Immature natural killer cell (primary cell): ENCODE results near the gene WDR55. TPM values are rescaled to one million over a fixed set of nuclear protein-coding genes. Genes with fewer than 3 reads are reported as not detected.
"Not testable (repeated sequence)": the region's sequence is repeated elsewhere in the genome, so short reads cannot be mapped to it uniquely, and the experiment has no call there.

Experiments used
- DNase-seq, 3 donors: peaks; one replicate each; pipeline ENCODE4 v3.0.0; 2022; ENCODE audit warnings: mixed read lengths in 1 of 3
- H3K27ac Mint-ChIP-seq, 6 donors: one replicate each; pipeline ENCODE4 v1.8.0; 2020; ENCODE audit warnings: mixed read lengths in 6 of 6, mild to moderate bottlenecking in 5 of 6, inconsistent platforms in 4 of 6, moderate library complexity in 3 of 6
- H3K27me3 Mint-ChIP-seq, 3 donors: one replicate each; pipeline ENCODE4 v1.8.0; 2020 to 2021; ENCODE audit warnings: low read depth in 3 of 3, mild to moderate bottlenecking in 3 of 3, mixed read lengths in 3 of 3, moderate library complexity in 3 of 3, inconsistent platforms in 1 of 3
- H3K36me3 Mint-ChIP-seq, 3 donors: one replicate each; pipeline ENCODE4 v1.8.0; 2020; ENCODE audit warnings: mixed read lengths in 3 of 3, inconsistent platforms in 2 of 3, mild to moderate bottlenecking in 2 of 3
- H3K4me1 Mint-ChIP-seq, 2 donors: one replicate each; pipeline ENCODE4 v1.8.0; 2020; ENCODE audit warnings: inconsistent platforms in 2 of 2, mild to moderate bottlenecking in 2 of 2, mixed read lengths in 2 of 2, moderate library complexity in 1 of 2
- H3K4me3 Mint-ChIP-seq, 5 donors: one replicate each; pipeline ENCODE4 v1.8.0; 2020; ENCODE audit warnings: mild to moderate bottlenecking in 5 of 5, mixed read lengths in 5 of 5, inconsistent platforms in 3 of 5, moderate library complexity in 3 of 5
- H3K9me3 Mint-ChIP-seq, 6 donors: one replicate each; pipeline ENCODE4 v1.8.0; 2020; ENCODE audit warnings: mild to moderate bottlenecking in 6 of 6, mixed read lengths in 6 of 6, inconsistent platforms in 4 of 6, moderate library complexity in 3 of 6
- polyA plus RNA-seq, 3 donors: library from polyadenylated mRNA; unstranded; fragments of 300-500 nt; fragmentation: Illumina TruSeq; gene quantifications; one replicate each; pipeline ENCODE4 v1.2.3, GENCODE V29; 2021

The WDR55 gene
- polyA plus RNA-seq, 3 donors from 2014 or later = 11.0 to 20.2 (median 13.6) TPM

DNA sequence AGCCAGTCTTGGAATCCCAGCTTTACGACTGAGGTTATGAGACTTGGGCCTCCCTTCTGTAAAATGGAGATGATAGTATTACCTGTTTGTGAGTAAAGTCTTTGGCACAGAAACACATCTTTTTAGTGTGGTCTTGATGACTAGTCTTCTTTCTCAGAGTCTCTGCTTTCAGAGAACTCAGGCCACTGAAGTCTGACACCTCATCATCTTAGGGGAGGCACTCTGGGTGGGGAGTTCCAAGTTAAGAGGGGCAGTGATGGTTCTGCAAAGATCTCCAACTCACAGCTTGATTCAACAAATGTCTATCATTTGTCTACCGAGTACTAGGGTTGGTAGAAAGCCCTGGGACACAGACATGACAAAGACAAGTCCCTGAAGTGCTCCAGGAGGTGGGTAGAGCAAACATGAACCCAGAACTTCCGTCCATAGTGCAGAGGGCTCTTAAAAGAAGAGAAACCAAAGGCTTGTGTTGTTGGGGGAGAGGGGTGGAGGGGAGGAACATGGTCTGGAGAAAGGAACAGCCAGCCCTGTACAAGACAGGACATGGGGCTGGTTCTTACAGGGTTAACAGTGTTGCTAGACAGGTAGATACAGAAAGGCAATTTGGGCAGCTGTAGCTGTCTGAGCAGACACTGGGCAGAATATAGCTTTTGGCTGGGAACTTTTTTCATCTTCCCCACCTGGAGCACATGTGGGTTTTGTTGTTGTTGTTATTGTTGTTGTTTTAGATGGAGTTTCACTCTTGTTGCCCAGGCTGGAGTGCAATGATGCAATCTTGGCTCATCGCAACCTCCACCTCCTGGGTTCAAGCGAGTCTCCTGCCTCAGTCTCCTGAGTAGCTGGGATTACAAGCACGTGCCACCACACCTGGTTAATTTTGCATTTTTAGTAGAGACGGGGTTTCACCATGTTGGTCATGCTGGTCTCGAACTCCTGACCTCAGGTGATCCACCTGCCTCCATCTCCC, 29.1 kb upstream of the WDR55 start:
- no peak overlapping the region for H3K4me3 Mint-ChIP-seq
- peaks cover 0 to 14% (median 0%) of the 10 kb centered on the region in 3 donors for H3K27me3 Mint-ChIP-seq
- H3K9me3 Mint-ChIP-seq = no peaks in the 10 kb centered on the region
- H3K27ac Mint-ChIP-seq = no peak overlapping the region
- no peaks in the 10 kb centered on the region for H3K36me3 Mint-ChIP-seq
- peaks cover 43 to 52% of the 10 kb centered on the region in 2 donors for H3K4me1 Mint-ChIP-seq
- DNase-seq = no peak

DNA sequence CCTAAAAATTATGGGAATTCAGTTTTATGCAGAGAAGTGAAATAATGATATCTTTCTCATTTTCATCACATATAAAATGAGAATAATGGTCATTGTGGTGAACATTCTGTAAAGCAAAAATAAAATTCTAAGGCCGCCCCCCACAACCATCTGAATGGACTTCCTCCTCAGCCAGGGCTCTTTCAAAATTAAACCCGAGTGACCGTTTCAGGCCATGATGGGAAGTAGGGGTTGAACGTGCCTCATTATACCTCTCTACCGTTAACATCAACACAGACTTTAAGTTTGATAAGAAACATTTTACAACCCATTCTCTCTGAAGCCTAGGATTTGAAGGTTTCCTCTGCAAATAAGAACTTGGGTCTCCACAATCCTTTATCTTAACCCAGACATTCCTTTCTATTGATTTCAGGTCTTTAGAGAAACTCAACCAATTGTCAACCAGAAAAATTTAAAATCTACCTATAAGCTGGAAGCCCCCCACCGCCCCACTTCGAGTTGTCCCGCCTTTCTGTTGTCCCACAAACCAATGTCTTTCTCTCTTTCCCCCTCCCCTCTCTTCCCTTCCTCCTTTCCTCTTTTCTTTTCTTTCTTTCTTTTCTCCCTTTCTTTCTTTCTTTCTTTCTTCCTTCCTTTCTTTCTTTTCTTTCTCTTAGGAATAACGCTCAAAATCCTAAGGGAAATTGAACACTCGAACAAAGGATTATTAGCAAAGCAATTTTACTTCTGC, 27.2 kb upstream of the WDR55 start:
- DNase-seq = no peak
- Mint-ChIP-seq H3K27me3 (peaks cover 0 to 6% (median 0%) of the 10 kb centered on the region in 3 donors), H3K27ac (peak overlapping the region in 5 of 6 donors; percentile 51 to 90 (median 76)), H3K4me3 (peak overlapping the region in 3 of 5 donors; percentile 42 to 92 (median 59)), H3K36me3 (peaks cover 0 to 7% (median 0%) of the 10 kb centered on the region in 3 donors), H3K4me1 (peaks cover 36 to 43% of the 10 kb centered on the region in 2 donors), H3K9me3 (no peaks in the 10 kb centered on the region)

DNA sequence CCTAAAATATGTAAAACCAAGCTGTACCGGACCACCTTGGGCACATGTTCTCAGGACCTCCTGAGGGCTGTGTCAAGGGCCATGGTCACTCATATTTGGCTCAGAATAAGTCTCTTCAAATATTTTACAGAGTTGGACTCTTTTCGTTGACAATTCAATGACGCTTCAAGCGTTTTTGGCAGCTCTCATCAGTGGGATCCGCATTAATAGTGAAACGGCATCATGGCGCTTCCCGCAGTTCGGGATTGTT, 25.9 kb upstream of the WDR55 start:
- not testable (repeated sequence) for H3K36me3 Mint-ChIP-seq, H3K27me3 Mint-ChIP-seq, DNase-seq, H3K9me3 Mint-ChIP-seq
- H3K4me1 Mint-ChIP-seq = peaks cover 26 to 33% of the 10 kb centered on the region in 2 donors
- peak overlapping the region; percentile 87 to 95 (median 89) for H3K4me3 Mint-ChIP-seq
- peak overlapping the region; percentile 83 to 98 (median 96) for H3K27ac Mint-ChIP-seq

DNA sequence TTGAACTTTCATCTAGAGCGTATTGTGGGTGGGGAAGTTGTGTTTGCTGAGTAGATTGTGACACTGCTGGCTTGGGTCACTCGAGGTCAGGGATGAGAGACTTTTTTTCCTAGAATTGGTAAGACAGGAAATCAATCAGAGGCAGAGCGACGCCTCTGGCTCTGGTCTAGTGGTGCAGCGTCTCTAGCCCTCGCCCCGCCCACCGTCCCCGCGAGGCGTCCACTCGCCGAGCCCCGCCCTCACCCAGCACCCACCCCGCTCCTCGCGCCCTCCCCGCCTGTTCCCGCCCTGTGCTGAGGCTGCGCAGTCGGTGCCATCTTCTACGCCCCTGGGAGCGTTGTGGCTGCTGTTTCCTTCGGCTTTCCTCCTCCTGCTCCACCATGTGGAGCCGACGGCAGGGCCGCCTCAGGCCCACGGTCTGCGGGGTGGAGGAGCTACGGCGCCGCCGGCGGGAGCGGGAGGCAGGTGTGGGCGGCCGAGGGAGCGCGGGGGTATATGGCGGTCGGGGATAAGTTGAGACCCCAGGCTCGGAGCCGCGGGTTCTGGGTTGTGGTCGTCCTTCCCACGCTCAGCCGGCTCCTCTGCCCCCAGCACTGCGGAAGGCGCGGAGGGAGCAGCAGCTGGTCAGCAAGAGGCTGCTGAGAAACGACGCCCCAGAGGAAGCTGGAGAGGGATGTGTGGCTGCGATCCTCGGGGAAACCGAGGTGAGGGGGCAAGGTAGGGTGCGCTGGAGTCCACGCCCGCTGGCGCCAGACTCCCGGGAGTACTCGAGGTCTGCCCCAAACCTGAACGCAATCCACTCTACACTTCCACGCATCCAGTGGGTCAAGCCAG, 25.3 kb upstream of the WDR55 start, which contains the start of gene TMCO6:
TSS of gene TMCO6 (plus strand) at position 304 of the 834 bp plus-strand sequence. CDS start at position 381, 77 bp downstream.
- Mint-ChIP-seq H3K4me3 (peak within 1 kb of the TSS; percentile 87 to 95 (median 89)), H3K4me1 (peaks cover 23 to 33% of the 10 kb centered on the region in 2 donors), H3K27ac (peak within 1 kb of the TSS; percentile 83 to 98 (median 96)), H3K27me3 (peaks cover 0 to 4% (median 0%) of the 10 kb centered on the region in 3 donors), H3K9me3 (no peaks in the 10 kb centered on the region), H3K36me3 (peaks cover 0 to 7% (median under 1%) of the 10 kb centered on the region in 3 donors)
- peak; percentile 93 to 95 (median 94) for DNase-seq

DNA sequence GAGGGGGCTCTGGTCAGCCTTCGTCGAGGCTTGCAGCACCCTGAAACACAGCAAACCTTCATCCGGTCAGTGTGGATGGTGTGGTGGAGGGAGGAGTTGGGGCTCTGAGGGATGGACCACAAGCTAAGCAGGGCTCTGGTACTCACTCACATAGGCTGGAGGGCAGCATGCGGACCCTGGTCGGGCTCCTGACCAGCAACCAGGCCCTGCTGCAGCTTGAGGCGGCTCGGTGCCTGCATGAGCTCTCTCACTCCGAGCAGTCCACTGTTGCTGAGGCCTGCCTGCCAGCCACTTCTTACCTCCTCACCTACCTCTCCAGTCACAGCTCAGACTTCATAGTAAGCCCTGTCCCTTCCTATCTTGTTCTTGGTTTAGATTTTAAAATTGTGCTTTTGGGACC, 23.0 kb upstream of the WDR55 start:
- Mint-ChIP-seq H3K27me3 (peaks cover 2 to 4% (median 2%) of the 10 kb centered on the region in 3 donors), H3K9me3 (no peaks in the 10 kb centered on the region), H3K4me1 (peaks cover 33 to 47% of the 10 kb centered on the region in 2 donors), H3K36me3 (peaks cover 0 to 7% (median 7%) of the 10 kb centered on the region in 3 donors), H3K4me3 (no peak overlapping the region), H3K27ac (no peak overlapping the region)
- no peak for DNase-seq

DNA sequence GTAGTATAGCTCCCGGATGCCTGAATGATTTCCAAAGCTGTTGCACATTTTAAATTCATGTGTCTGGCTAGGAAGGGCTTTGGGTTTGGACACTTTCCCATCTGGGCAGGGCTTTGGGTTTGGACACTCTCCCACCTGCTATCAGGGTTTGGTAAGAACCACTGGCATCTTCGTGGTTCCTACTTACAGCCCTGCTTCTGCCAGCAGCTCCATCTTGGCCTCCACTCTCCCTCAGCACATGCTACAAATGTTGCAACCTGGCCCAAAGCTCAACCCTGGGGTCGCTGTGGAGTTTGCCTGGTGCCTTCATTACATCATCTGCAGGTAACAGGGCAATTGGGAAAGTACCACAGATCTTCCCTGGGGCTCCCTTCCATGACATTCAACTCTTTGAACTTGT, 22.0 kb upstream of the WDR55 start:
- Mint-ChIP-seq H3K4me3 (no peak overlapping the region), H3K4me1 (peaks cover 40 to 57% of the 10 kb centered on the region in 2 donors)

DNA sequence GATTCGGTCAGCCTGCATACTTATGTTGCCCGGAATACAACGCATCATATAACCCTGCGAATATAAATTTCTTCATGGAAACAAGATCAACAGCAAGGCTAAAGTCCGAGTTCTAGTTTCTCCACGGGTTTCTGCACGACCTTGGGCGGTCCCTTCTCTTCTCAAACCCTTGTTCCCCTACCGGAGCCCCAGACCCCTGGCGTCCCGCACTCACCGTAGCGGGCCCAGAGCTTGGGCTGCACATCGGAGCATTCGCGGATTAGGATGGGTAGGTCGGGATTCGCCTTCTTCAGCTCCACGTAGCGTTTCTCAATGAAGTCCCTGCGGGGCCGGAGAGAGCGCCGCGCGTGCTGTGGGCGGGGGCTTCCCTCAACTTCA, 17.7 kb upstream of the WDR55 start:
- H3K27ac Mint-ChIP-seq = peak overlapping the region; percentile 99 to 100 (median 100)
- DNase-seq = no peak
- H3K9me3 Mint-ChIP-seq = no peaks in the 10 kb centered on the region
- peaks cover 4 to 20% (median 10%) of the 10 kb centered on the region in 3 donors for H3K27me3 Mint-ChIP-seq
- peaks cover 8 to 20% (median 10%) of the 10 kb centered on the region in 3 donors for H3K36me3 Mint-ChIP-seq
- peaks cover 39 to 51% of the 10 kb centered on the region in 2 donors for H3K4me1 Mint-ChIP-seq
- peak overlapping the region; percentile 99 to 100 (median 100) for H3K4me3 Mint-ChIP-seq

More for the DNA sequence above, 22.0 kb upstream of the WDR55 start:
- no peak for DNase-seq
- Mint-ChIP-seq H3K27ac (peak overlapping the region in 1 of 6 donors; percentile 36), H3K9me3 (no peaks in the 10 kb centered on the region), H3K27me3 (peaks cover 5 to 6% (median 5%) of the 10 kb centered on the region in 3 donors), H3K36me3 (peaks cover 0 to 8% (median 7%) of the 10 kb centered on the region in 3 donors)

DNA sequence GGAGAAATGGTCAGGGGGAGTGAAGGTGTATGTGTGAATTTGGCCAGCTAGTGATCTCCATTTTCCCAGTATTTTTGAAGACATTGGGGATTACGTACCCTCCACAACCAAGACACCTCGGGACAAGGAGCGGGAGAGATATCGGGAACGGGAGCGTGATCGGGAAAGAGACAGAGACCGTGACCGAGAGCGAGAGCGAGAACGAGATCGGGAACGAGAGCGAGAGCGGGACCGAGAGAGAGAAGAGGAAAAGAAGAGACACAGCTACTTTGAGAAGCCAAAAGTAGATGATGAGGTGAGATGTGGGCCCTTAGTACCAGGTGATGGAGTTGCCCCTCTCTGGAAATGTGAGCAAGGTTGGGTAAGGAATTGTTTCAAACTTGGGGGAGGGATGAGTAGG, 5.8 kb upstream of the WDR55 start:
- peak overlapping the region in 2 of 6 donors; percentile 30 to 37 for H3K27ac Mint-ChIP-seq
- no peak for DNase-seq
- H3K27me3 Mint-ChIP-seq = peaks cover 0 to 8% (median 0%) of the 10 kb centered on the region in 3 donors
- H3K9me3 Mint-ChIP-seq = no peaks in the 10 kb centered on the region
- H3K4me1 Mint-ChIP-seq = peaks cover 7 to 8% of the 10 kb centered on the region in 2 donors
- H3K36me3 Mint-ChIP-seq = peaks cover 40 to 78% (median 50%) of the 10 kb centered on the region in 3 donors
- H3K4me3 Mint-ChIP-seq = no peak overlapping the region

DNA sequence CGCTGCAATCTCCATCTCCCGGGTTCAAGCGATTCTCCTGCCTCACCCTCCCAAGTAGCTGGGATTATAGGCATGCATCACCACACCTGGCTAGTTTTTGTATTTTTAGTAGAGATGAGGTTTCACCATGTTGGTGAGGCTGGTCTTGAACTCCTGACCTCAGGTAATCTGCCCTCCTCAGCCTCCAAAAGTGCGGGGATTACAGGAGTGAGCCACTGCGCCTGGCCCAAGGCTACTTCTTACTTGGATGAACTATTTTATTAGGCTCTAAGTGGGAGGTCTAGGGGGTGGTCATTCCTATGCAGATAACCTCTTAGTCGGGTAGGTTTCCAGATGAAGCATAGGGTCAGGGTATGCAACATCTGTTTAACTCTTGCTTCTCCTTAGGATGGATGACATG, 4.3 kb upstream of the WDR55 start:
- H3K9me3 Mint-ChIP-seq, DNase-seq, H3K4me3 Mint-ChIP-seq: not testable (repeated sequence)
- H3K4me1 Mint-ChIP-seq = peaks cover 18 to 20% of the 10 kb centered on the region in 2 donors
- H3K27me3 Mint-ChIP-seq = peaks cover 10 to 16% (median 11%) of the 10 kb centered on the region in 3 donors
- peak overlapping the region in 2 of 6 donors; percentile 13 to 23 for H3K27ac Mint-ChIP-seq
- peaks cover 26 to 64% (median 38%) of the 10 kb centered on the region in 3 donors for H3K36me3 Mint-ChIP-seq

DNA sequence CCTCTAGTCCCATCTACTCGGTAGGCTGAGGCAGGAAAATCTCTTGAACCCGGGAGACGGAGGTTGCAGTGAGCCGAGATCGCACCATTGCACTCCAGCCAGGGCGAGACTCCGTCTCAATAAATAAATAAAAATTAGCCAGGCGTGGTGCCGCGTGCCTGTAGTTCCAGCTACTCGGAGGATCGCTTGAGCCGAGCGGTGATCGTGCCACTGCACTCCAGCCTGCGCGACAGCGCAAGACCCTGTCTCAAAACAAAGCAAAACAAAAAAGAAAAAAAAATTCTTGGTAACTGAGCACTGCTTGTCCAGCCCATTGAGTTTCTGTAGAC, 710 bp upstream of the WDR55 start:
- Mint-ChIP-seq H3K4me3 (peak overlapping the region; percentile 97 to 99 (median 98)), H3K9me3 (no peaks in the 10 kb centered on the region), H3K4me1 (peaks cover 39 to 47% of the 10 kb centered on the region in 2 donors), H3K36me3 (peaks cover 16 to 47% (median 20%) of the 10 kb centered on the region in 3 donors), H3K27ac (peak overlapping the region; percentile 96 to 99 (median 99)), H3K27me3 (peaks cover 11 to 18% (median 16%) of the 10 kb centered on the region in 3 donors)
- DNase-seq = no peak

DNA sequence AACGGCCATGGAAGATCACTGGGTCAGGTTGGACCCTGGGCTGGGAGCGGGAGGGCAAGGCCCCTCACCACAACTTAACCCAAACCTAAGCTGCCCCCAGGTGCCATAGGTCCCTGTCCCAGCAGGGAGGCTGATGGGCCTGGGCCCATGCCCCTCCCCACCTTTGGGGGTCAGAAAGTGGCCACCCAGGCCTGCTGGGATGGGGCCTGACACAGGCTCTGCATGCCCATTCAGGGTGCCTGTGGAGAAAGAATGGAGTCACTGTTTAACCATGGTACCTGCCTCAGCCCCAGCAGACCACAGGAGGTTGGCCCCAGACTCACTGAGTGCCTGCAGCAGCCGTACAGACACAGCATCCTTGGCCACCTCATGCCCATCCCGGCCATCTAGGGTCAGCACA, 6.3 kb downstream of the WDR55 start:
- Mint-ChIP-seq H3K36me3 (peaks cover 6 to 38% (median 8%) of the 10 kb centered on the region in 3 donors), H3K4me1 (peaks cover 19 to 24% of the 10 kb centered on the region in 2 donors)
- not testable (repeated sequence) for H3K27me3 Mint-ChIP-seq, H3K9me3 Mint-ChIP-seq, H3K4me3 Mint-ChIP-seq, DNase-seq, H3K27ac Mint-ChIP-seq

DNA sequence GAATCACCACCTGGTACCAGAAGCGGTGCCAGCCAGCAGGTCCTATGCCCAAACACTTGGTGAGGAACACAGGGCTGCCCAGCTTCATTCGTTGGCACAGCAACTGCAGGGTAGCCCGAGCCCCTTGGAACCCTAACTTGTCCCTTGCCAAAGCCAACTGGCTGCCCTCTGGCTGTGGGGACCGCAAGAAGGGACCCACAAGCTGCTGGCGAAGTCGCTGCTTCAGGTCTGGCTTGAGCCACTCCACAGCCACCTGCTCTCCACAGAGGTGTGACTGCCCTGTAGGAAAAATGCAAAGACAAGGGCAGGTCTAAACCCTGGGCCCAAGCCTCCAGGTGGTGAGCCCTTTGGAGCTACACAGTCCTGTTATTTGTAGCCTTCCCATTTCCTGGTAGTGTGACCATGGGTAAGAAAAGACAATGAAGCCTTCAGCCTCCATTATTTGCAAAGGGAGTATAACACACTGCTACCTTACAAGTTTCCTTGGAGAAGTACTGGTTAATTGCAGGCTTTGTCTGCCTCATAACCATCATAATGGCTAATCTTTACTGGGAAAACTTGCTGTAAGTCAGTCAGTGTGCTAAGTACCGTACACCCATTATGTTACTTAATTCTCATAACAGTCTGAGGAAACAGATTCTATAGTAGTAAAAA, 6.9 kb downstream of the WDR55 start:
- peaks cover 0 to 2% (median 2%) of the 10 kb centered on the region in 3 donors for H3K27me3 Mint-ChIP-seq
- H3K36me3 Mint-ChIP-seq = peaks cover 6 to 44% (median 14%) of the 10 kb centered on the region in 3 donors
- no peaks in the 10 kb centered on the region for H3K9me3 Mint-ChIP-seq
- H3K27ac Mint-ChIP-seq = peak overlapping the region in 2 of 6 donors; percentile 6 to 64
- peaks cover 13 to 18% of the 10 kb centered on the region in 2 donors for H3K4me1 Mint-ChIP-seq
- no peak overlapping the region for H3K4me3 Mint-ChIP-seq
- DNase-seq = no peak
